Sigmoid colon (tissue), 4 donors: Measurements from ENCODE around the gene PPP4C.

Experiments used
- CTCF ChIP-seq, 4 experiments: fragments of 450-650 bp in 3 of 4; fragments of 200-600 bp in 1 of 4; IDR thresholded peaks; one replicate each; pipeline ENCODE4 v1.5.1; 2016 to 2019; ENCODE audit warnings: antibody characterized with exemption in 4 of 4, mild to moderate bottlenecking in 3 of 4, moderate library complexity in 2 of 4
- EP300 ChIP-seq, 4 donors: sonication (generic); formaldehyde crosslinking; IDR thresholded peaks; one replicate each; pipeline ENCODE4 v1.6.1; 2017; ENCODE audit warnings: antibody characterized with exemption in 4 of 4
- POLR2AphosphoS5 ChIP-seq, 4 donors: sonication (generic); formaldehyde crosslinking; IDR thresholded peaks; one replicate each; pipeline ENCODE4 v1.6.1; 2017; ENCODE audit warnings: antibody characterized with exemption in 4 of 4

- TF ChIP-seq POLR2AphosphoS5 (IDR thresholded peaks at IDR 0.05) (no peak), CTCF (IDR thresholded peaks at IDR 0.05) (no peak), EP300 (IDR thresholded peaks at IDR 0.05) (no peak)
These were observed 32.5 kb downstream of the PPP4C start for GRCh38 chr16:30108059-30108850.
